HG02938 (cell line): ENCODE data around the gene SCUBE2.
"Not testable (repeated sequence)": the region's sequence is repeated elsewhere in the genome, so short reads cannot be mapped to it uniquely, and the experiment has no call there.

Experiments used
- ATAC-seq: cut with Tn5 transposase; IDR thresholded peaks from one replicate; pipeline ENCODE4 v1.9.1; 2021; ENCODE audit warnings: mild to moderate bottlenecking, moderate library complexity; ENCODE audit not compliant: unreplicated experiment

Gene SCUBE2

GRCh38 chr11:9109858-9110731 is 18.7 kb upstream of the SCUBE2 start:
- ATAC-seq = no peak

GRCh38 chr11:9104580-9104979 is 13.2 kb upstream of the SCUBE2 start:
- ATAC-seq = no peak

DNA sequence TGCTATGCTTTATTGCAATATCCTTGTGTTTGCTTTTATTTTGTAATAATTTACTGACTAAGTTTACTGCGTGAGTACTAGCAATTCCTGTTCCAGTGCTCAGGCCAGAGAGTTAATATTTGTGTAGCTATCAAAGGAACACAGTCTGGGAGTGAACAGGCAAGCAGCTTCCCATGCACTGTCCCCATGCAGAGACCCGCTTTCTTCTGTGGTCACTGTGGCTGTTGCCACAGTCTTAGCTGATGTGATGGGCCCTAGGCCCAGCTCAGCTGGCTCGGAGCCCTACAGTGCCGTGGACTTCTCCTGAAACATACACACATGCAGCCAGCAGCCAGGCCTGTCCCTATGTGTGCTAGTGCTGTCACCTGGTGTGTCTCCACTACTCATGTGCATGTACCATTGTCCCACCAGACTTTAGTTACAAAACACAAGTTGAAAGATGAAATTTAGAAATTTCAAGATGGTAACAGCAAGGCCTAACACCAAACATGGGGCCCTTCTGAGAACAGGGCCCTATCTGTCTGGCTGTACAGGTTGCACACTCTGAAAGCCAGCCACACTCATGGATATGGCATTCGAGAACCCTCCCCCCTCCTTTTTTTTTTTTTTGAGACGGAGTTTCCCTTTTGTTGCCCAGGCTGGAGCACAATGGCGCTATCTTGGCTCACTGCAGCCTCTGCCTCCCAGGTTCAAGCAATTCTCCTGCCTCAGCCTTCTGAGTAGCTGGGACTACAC is 12.3 kb upstream of the SCUBE2 start:
- ATAC-seq = no peak

GRCh38 chr11:9099617-9100016 is 8.2 kb upstream of the SCUBE2 start:
- ATAC-seq = no peak

GRCh38 chr11:9098455-9098854 is 7.1 kb upstream of the SCUBE2 start:
- ATAC-seq = not testable (repeated sequence)

DNA sequence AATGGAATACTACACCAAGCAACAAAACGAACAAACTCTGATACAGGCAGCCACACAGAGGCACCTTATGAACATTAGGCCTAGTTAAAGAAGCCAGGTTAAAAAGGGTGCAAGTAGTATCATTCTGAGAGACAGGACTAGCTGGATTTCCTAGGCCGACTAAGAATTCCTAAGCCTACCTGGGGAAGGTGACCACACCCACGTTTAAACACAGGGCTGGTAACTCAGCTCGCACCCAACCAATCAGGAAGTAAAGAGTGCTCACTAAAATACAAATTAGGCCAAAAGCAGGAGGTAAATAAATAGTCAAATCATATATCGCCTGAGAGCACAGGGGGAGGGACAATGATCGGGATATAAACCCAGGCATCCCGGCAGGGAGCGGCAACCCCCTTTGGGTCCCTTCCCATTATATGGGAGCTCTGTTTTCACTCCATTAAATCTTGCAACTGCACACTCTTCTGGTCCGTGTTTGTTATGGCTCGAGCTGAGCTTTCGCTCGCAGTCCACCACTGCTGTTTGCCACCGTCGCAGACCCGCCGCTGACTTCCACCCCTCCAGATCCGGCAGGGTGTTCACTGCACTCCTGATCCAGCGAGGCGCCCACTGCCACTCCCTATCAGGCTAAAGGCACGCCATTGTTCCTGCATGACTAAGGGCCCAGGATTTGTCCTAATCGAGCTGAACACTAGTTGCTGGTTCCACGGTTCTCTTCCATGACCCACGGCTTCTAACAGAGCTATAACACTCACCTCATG is 6.0 kb upstream of the SCUBE2 start:
- ATAC-seq = not testable (repeated sequence)

DNA sequence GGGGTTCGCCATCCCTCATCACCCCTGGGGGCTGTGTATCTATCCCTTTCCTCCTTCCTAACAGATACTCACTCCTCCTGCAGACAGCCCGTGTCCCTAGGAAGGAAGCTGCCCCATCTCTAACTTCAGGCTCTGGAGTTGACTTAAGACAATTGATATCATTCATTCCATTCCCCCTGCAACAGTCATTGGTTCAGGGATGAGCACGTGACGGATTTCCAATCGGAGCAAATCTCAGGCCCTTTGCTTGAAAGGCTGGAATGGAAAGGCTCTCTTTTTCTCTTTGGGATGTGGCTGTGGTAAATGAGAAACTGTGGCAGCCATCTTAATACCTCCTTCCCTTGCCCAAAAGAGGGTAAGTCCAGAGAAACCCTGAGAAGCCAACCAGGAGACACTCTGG is 5.0 kb upstream of the SCUBE2 start:
- ATAC-seq = no peak

GRCh38 chr11:9095421-9095820 is 4.0 kb upstream of the SCUBE2 start:
- ATAC-seq = no peak

- ATAC-seq = no peak
These were observed 3.0 kb upstream of the SCUBE2 start for GRCh38 chr11:9094420-9094819.

- no peak for ATAC-seq
These were observed 1.7 kb upstream of the SCUBE2 start for GRCh38 chr11:9092853-9093778.

- no peak for ATAC-seq
These were observed 673 bp upstream of the SCUBE2 start for GRCh38 chr11:9092072-9092471.

GRCh38 chr11:9090488-9091043 is 833 bp downstream of the SCUBE2 start:
- ATAC-seq = no peak

DNA sequence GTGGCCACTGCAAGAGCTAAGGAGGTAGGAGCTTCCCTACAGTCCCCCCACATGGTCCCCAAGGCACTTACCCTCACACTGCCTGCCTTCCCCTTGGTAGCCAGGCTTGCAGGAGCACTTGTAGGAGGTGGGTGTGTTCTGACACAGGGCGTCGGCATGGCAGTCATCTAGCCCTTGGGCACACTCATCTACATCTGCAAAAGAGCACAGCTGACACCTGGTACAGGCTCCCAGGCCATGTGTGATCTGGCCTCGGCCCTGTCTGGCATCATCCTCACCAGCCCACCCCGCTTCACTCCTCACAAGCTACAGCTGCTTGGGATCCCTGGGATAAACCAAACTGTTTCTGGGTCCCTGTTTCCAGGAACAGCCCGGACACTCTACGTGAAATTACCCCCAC is 1.8 kb downstream of the SCUBE2 start:
- no peak for ATAC-seq

DNA sequence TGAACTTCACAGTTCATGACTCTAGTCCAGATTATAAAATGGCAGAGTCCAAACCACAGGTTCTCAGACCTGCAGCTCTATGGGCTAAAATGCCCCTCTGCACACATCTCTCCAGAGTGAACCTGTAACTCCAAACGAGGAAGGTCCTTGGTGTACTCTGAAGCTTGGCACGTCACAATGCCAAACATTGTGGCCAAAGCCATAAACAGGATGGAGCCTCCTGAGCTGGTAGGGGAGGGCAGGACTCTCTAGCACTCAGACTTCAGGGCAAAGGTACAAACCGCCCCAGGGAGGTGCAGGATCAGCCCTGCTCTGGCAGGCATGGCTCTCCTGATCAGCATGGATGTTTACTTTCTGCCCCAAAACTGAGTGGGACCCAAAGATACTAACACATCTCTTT is 2.3 kb downstream of the SCUBE2 start:
- ATAC-seq = no peak

- ATAC-seq = no peak
These were observed 8.8 kb downstream of the SCUBE2 start for GRCh38 chr11:9082575-9082974.

DNA sequence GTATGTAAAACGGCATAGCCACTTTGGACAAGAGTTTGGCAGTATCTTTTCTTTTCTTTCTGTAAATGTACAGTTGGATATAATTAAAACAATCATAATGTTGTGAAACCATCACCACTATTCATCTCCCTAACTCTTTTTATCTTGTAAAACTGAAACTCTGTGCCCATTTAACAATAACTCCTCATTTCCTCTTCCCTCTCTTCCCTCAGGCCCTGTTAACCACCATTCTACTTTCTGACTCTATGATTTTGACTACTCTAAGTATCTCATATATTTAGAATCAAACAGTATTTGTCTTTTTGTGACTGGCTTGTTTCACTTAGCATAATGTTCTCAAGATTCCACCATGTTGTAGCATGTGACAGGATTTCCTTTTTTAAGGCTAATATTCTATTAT is 10.2 kb downstream of the SCUBE2 start:
- ATAC-seq = no peak

GRCh38 chr11:9078113-9079086 is 13.0 kb downstream of the SCUBE2 start:
- no peak for ATAC-seq

DNA sequence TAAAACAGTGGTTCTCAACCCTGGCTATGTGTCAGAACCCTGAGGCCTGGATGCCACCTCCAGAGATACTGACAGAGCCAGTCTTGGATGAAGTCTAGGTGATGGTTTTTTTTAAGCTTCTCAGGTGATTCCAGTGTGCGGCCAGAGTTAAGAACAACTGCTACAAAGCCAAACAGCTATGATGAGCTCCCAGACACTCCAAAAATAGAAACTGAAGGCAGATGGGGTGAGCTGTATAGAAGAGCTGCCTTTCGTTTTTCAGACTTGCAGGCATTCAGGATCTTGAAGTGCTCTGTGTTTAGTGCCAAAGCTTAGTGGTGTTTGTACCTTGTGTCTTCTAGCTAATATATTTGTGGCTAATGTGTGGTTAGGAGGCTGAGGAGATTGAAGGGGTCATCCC is 14.2 kb downstream of the SCUBE2 start:
- ATAC-seq = no peak

DNA sequence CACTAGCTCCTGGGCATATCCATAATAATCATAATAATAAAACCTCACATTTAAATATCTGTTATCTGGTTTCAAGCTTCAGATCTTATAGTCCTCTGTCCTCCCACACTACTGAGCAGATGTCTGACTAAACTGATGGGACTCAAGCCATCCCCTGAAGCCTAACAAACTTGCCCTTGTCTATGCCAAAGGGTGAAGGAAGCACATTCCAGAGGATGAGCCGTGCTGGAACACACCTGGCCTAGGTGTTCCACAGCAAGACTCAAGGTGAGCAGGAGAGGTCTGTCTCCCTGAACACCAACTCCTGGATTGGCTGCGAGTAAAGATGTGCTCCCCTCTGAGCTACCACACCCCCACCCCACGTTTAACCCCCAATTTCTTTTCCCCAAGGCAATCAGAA is 14.7 kb downstream of the SCUBE2 start:
- ATAC-seq = no peak
